Measurements from ENCODE around the gene RLN1.

DNA sequence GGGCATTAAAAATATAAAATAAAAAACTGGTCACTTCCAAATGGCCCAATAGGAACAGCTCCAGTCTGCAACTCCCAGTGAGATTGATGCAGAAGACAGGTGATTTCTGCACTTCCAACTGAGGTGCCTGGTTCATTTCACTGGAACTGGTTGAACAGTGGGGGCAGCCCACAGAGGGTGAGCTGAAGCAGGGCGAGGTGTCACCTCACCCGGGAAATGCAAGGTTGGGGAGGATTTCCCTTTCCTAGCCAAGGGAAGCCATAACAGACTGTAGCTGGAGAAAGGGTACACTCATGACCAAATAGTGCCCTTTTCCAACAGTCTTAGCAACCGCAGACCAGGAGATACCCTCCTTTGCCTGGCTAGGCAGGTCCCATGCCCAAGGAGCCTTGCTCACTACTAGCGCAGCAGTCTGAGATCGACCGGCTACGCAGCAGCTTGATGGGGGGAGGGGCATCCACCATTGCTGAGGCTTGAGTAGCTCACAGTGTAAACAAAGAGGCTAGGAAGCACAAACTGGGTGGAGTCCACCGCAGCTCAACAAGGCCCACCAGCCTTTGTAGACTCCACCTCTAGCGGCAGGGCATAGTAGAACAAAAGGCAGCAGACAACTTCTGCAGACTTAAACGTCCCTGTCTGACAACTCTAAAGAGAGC lies 12.7 kb downstream of the RLN1 start:
- TF ChIP-seq, protein P1, sequence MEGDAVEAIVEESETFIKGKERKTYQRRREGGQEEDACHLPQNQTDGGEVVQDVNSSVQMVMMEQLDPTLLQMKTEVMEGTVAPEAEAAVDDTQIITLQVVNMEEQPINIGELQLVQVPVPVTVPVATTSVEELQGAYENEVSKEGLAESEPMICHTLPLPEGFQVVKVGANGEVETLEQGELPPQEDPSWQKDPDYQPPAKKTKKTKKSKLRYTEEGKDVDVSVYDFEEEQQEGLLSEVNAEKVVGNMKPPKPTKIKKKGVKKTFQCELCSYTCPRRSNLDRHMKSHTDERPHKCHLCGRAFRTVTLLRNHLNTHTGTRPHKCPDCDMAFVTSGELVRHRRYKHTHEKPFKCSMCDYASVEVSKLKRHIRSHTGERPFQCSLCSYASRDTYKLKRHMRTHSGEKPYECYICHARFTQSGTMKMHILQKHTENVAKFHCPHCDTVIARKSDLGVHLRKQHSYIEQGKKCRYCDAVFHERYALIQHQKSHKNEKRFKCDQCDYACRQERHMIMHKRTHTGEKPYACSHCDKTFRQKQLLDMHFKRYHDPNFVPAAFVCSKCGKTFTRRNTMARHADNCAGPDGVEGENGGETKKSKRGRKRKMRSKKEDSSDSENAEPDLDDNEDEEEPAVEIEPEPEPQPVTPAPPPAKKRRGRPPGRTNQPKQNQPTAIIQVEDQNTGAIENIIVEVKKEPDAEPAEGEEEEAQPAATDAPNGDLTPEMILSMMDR (IDR thresholded peaks at IDR 0.05), result no peak
- TF ChIP-seq POLR2A (IDR thresholded peaks at IDR 0.05), result no peak
